ENCODE results near the gene TUBB2B.

TUBB2B gene

DNA sequence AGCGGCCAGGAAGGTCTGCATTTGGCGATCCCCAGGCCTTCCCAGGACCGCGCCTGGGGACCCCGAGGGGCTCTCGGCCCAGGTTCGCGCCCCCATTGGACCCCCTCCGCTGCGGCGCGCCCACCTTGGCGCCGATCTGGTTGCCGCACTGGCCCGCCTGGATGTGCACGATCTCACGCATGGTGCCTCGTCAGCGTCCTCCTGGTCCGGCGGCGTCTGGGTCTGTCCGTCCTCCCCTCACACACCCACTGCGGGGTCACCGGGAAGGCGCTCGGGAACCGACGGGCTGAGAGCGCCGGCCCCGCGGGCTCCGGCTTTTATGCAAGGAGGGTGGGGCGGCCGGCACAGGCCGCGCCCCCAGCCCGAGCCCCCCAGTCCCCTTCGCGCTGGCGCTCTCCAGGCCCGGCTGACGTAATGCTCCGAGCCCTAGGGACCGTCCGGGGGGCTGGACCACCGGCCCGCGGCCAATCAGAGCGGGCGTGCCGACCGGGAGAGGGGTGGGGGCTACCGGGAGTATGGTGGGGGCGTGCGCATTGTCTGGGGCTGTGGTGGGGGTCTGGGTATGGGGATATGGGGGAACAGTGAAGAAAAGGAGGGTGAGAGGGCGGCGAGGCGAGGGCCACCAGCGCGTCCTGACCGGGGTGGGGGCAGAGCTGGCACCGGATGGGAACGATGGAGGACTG lies at the start of gene TUBB2B:
Gene TUBB2B (minus strand): TSS at position 291 of the 683 bp plus-strand sequence. CDS start 110 bp downstream, at position 181.
- Histone ChIP-seq H3K4me3 (ENCODE audit: low read length) (peak within 1 kb of the TSS; percentile 72), H3K9me3 (ENCODE audit: control insufficient read depth, low read length) (no peaks in the 10 kb centered on the region), H3K9ac (ENCODE audit: low read length) (no peak within 1 kb of the TSS), H3K27me3 (replicated peaks; ENCODE audit: control insufficient read depth, insufficient read depth, low read length) (peaks cover 67% of the 10 kb centered on the region), H3K36me3 (ENCODE audit: control insufficient read depth, insufficient read depth, low read length, severe bottlenecking) (no peaks in the 10 kb centered on the region), H3K4me1 (ENCODE audit: control insufficient read depth, insufficient read depth, low read length) (peaks cover 24% of the 10 kb centered on the region)
- peak; percentile 82 for DNase-seq (ENCODE audit: low read depth)

DNA sequence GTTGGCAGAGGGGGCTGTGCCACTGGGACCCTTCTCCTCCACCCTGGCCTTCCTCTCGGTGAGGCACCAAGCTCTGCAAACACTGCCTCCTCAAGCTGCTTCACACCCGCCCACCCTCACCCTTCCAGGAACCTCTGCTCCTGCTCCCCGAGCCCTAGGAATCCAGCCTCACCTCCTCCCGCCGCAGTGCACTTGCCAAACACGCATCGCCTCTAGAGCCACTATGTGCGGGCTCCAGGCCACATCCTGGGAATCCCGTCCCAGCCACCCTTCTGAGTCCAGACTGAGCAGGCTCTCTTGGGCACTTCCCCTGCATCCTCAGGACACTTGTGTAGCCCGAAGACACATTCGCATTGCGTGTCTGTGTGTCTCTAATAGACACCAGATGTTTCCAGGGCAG lies 49.8 kb upstream of the TUBB2B start:
- peaks cover 27% of the 10 kb centered on the region for H3K36me3 ChIP-seq (ENCODE audit: control insufficient read depth, insufficient read depth, low read length, severe bottlenecking)

DNA sequence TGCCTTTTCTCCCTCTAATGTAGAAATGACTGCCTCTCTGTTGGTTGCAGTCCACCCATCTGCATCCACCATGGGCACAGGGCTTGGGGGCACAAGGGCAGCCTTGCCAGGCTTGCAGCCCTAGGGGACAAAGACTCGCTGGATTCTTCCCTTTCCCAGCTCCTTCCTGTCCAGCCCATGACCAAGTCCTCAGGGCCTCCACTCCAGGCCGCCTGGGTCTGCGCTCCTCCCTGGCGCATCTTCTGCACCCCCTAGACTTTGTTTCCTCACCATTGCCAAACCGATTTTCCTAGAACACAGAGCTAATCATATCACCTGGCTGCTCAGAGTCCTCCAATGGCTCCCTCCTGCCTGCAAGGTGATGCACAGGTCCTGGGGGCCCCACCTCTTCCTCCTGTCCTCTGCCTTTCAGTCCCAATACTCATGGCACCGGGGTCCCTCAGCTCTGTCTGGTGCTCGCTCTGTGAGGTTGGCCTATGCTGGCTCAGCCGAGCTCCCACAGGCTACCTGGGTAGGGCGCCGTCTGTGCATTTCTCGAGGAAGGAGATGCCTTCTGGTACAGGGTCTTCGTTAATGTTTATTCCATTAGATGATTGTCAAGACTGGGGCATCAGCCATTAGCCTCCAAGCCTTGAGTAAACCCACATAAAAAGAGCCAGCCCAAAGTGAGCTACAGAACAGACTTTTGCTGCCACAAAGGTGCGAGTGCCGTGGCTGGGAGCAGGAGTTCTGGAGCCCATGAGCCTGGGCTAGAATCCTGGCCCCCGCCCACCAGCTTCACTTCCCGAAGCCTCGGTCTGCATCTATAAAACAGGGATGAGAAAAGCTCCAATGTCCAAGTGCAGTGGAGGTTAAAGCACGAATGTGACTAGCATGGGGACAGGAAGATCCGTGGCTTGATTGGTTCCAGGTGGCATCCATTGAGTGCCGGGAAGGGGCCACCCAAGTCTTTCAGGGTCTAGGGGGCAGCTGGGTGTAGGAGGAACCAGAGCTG lies 49.0 kb upstream of the TUBB2B start:
- no peak for DNase-seq (ENCODE audit: low read depth)
- Histone ChIP-seq H3K4me3 (ENCODE audit: low read length) (no peak overlapping the region), H3K36me3 (ENCODE audit: control insufficient read depth, insufficient read depth, low read length, severe bottlenecking) (peaks cover 35% of the 10 kb centered on the region), H3K27me3 (replicated peaks; ENCODE audit: control insufficient read depth, insufficient read depth, low read length) (no peaks in the 10 kb centered on the region), H3K9ac (ENCODE audit: low read length) (no peak overlapping the region), H3K4me1 (ENCODE audit: control insufficient read depth, insufficient read depth, low read length) (peaks cover 13% of the 10 kb centered on the region), H3K9me3 (ENCODE audit: control insufficient read depth, low read length) (no peaks in the 10 kb centered on the region)

More for the DNA sequence above, 49.8 kb upstream of the TUBB2B start:
- no peak for DNase-seq (ENCODE audit: low read depth)
- Histone ChIP-seq H3K4me3 (ENCODE audit: low read length) (no peak overlapping the region), H3K4me1 (ENCODE audit: control insufficient read depth, insufficient read depth, low read length) (peaks cover 21% of the 10 kb centered on the region), H3K9ac (ENCODE audit: low read length) (no peak overlapping the region), H3K27me3 (replicated peaks; ENCODE audit: control insufficient read depth, insufficient read depth, low read length) (no peaks in the 10 kb centered on the region), H3K9me3 (ENCODE audit: control insufficient read depth, low read length) (no peaks in the 10 kb centered on the region)

DNA sequence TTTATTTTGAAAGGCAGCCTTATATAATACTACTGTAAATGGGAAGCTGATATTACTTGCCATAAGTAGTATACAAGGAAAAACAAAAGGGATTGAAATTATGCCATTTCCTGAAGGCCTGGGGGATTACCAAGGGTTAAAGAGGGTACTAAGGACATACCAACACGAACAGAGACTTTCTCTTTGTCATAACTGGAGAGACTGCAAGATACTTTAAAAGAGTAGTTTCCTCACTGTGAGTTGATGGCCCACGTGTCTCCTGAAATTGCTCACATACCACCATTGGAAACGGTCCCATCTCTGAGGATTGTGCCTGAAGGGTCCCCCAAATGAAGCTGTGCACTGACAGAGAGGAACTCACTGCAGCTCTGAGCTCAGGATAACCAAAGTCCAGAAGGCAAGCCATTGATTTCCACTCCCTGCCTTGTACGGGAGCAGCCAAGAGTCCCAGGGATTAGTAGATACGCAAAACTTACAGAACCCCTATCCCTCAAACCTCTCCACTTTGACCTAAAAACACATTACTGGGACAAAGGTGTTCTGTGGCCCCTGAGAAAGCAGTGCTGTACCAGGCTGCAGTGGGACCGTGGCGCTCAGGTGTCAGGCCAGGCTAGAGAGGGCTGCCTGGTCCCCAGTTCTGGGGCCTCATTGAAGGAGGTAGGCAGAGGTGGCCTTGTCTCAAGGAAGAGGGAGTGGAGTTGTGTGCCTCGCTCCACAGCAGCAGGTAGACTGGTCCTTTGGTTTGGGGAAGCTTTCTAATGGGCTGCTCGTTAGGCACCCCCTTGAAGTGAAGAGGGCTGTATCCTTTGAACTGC lies 46.5 kb upstream of the TUBB2B start:
- peaks cover 58% of the 10 kb centered on the region for H3K36me3 ChIP-seq (ENCODE audit: control insufficient read depth, insufficient read depth, low read length, severe bottlenecking)

DNA sequence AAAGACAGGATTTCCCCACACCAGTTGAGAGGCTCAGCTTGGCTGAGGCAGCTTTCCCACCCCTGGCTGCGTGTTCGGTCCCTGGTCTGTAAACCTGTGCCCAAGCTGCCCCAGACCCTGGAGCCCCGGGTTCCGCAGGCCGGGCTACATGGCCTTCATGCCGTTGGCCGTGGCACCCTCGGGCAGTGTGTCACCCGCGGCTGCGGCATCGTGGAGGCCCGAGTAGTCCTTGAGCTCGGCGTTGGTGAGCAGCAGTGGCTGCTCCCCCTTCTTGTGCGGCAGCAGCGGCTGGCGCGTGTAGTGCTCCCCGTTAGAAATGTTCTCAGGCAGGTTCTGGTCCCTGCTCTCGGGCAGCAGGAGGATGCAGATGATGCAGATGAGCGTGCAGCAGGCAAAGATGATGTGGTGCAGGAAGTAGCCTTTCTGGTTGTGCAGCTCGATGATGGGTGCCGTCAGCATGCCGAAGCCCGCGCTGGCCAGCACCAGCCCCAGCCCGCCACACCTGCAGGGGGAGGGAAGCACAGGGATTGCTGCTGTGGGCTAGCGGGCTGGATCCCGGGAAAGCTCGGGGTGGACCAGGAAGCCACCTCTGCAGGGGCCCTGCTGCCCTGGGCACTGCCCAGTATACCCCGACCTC lies 45.6 kb upstream of the TUBB2B start:
- H3K4me1 ChIP-seq (ENCODE audit: control insufficient read depth, insufficient read depth, low read length): peaks cover 4% of the 10 kb centered on the region
- DNase-seq (ENCODE audit: low read depth): no peak
- no peaks in the 10 kb centered on the region for H3K27me3 ChIP-seq (replicated peaks; ENCODE audit: control insufficient read depth, insufficient read depth, low read length)
- no peak overlapping the region for H3K4me3 ChIP-seq (ENCODE audit: low read length)
- no peak overlapping the region for H3K9ac ChIP-seq (ENCODE audit: low read length)
- H3K9me3 ChIP-seq (ENCODE audit: control insufficient read depth, low read length): no peaks in the 10 kb centered on the region
- H3K36me3 ChIP-seq (ENCODE audit: control insufficient read depth, insufficient read depth, low read length, severe bottlenecking): peaks cover 64% of the 10 kb centered on the region

More for the DNA sequence above, 46.5 kb upstream of the TUBB2B start:
- DNase-seq (ENCODE audit: low read depth): no peak
- Histone ChIP-seq H3K9me3 (ENCODE audit: control insufficient read depth, low read length) (no peaks in the 10 kb centered on the region), H3K4me3 (ENCODE audit: low read length) (no peak overlapping the region), H3K9ac (ENCODE audit: low read length) (no peak overlapping the region), H3K4me1 (ENCODE audit: control insufficient read depth, insufficient read depth, low read length) (peaks cover 4% of the 10 kb centered on the region), H3K27me3 (replicated peaks; ENCODE audit: control insufficient read depth, insufficient read depth, low read length) (no peaks in the 10 kb centered on the region)

DNA sequence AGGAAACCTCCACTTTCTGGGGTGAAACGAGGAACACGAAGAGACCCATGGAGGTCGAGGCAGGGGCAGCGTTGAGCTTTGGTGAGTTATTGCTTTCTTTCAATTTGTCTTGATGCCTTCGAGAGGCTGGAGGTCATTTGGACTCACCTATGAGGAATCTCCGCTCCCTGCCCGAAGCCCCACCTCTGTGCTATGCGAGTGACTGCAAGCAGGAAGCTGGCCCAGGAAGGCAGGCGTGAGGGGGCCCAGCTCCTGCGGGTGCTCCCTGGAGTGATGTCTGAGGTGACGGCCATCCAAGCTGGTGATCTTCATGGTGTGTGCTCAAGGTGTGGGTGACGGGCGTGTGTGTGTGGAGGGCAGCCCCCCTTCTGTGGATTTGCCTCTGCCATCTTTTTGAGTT lies 44.3 kb upstream of the TUBB2B start:
- Histone ChIP-seq H3K27me3 (replicated peaks; ENCODE audit: control insufficient read depth, insufficient read depth, low read length) (no peaks in the 10 kb centered on the region), H3K4me3 (ENCODE audit: low read length) (no peak overlapping the region), H3K4me1 (ENCODE audit: control insufficient read depth, insufficient read depth, low read length) (peaks cover 4% of the 10 kb centered on the region), H3K9me3 (ENCODE audit: control insufficient read depth, low read length) (no peaks in the 10 kb centered on the region), H3K36me3 (ENCODE audit: control insufficient read depth, insufficient read depth, low read length, severe bottlenecking) (peaks cover 68% of the 10 kb centered on the region), H3K9ac (ENCODE audit: low read length) (no peak overlapping the region)
- DNase-seq (ENCODE audit: low read depth): no peak

DNA sequence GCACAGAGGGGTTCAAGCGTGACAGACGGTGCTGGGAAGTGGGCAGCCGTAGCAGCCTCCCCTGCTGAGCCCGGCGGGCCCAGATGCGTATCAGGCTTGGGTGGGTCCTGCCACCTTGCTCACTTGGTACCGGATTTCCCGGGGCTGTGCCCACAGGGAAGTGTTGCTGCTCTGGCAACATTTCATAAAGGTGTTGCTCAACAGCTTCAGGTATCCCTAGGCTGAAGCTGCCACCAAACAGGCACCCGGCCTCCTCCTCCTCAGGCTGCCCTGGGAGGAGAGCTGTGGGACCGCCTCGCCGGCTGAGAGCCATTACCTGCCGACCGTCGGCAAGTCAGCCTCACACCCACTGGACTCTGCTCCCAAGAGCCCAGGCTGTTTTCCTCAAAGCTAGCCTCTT lies 42.8 kb upstream of the TUBB2B start:
- Histone ChIP-seq H3K4me1 (ENCODE audit: control insufficient read depth, insufficient read depth, low read length) (peaks cover 4% of the 10 kb centered on the region), H3K4me3 (ENCODE audit: low read length) (no peak overlapping the region), H3K27me3 (replicated peaks; ENCODE audit: control insufficient read depth, insufficient read depth, low read length) (no peaks in the 10 kb centered on the region), H3K9ac (ENCODE audit: low read length) (no peak overlapping the region), H3K36me3 (ENCODE audit: control insufficient read depth, insufficient read depth, low read length, severe bottlenecking) (peaks cover 65% of the 10 kb centered on the region), H3K9me3 (ENCODE audit: control insufficient read depth, low read length) (no peaks in the 10 kb centered on the region)
- no peak for DNase-seq (ENCODE audit: low read depth)

DNA sequence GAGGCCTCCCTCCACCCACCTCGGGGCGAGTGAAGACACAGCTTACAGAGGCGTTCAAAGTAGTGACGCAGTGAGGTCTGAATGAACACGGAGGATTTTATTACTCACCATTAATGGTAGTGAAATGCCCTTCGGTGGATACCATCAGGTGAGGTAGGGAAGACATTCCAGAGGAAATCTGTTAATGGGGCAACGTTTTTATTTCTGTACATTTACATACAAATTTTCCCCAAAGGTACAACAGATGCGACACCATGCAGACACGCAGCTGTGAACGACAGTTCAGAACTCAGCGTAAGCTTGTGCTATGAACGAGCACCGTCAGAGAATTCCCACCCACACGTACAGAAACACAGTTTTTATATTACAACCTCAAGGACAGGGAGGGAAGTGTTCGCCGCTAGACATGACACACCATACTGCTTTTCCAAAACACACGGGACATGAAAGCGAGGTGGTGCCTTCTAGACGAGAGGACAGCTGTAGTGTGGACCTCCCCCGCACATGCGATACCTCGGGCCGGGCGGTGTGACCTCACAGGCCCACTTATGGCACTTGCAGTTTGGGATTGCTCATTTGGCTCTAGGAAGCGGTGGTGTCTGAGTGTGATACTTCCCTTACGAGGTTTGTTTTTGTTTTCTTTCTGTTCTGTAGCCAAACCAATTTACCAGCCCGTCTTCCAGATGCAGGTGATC lies 42.0 kb upstream of the TUBB2B start:
- H3K4me1 ChIP-seq (ENCODE audit: control insufficient read depth, insufficient read depth, low read length): peaks cover 4% of the 10 kb centered on the region
- no peaks in the 10 kb centered on the region for H3K9me3 ChIP-seq (ENCODE audit: control insufficient read depth, low read length)
- peaks cover 71% of the 10 kb centered on the region for H3K36me3 ChIP-seq (ENCODE audit: control insufficient read depth, insufficient read depth, low read length, severe bottlenecking)
- no peaks in the 10 kb centered on the region for H3K27me3 ChIP-seq (replicated peaks; ENCODE audit: control insufficient read depth, insufficient read depth, low read length)
- no peak overlapping the region for H3K4me3 ChIP-seq (ENCODE audit: low read length)
- no peak for DNase-seq (ENCODE audit: low read depth)
- no peak overlapping the region for H3K9ac ChIP-seq (ENCODE audit: low read length)

DNA sequence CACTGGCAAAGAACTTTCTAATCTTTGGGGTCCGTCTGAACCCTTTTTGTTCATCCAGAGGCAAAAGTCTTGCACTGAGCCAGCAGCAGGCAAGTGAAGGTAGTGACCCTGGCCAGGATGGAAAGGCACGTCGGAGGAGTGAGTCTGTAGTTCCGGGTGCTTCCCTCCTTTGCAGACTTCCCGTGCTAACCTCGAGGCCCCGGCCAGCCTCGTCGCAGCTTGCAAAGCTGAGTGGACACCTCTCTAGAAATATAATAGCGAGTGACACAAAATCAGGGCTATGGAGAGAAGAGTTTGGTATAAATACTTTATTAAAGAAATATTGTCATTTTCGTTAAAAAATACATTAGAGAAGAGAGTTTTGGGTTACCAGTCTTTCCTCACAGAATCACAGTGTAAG lies 41.2 kb upstream of the TUBB2B start:
- Histone ChIP-seq H3K4me3 (ENCODE audit: low read length) (no peak overlapping the region), H3K9ac (ENCODE audit: low read length) (no peak overlapping the region), H3K36me3 (ENCODE audit: control insufficient read depth, insufficient read depth, low read length, severe bottlenecking) (peaks cover 72% of the 10 kb centered on the region), H3K27me3 (replicated peaks; ENCODE audit: control insufficient read depth, insufficient read depth, low read length) (no peaks in the 10 kb centered on the region), H3K4me1 (ENCODE audit: control insufficient read depth, insufficient read depth, low read length) (peaks cover 1% of the 10 kb centered on the region), H3K9me3 (ENCODE audit: control insufficient read depth, low read length) (no peaks in the 10 kb centered on the region)
- DNase-seq (ENCODE audit: low read depth): no peak

DNA sequence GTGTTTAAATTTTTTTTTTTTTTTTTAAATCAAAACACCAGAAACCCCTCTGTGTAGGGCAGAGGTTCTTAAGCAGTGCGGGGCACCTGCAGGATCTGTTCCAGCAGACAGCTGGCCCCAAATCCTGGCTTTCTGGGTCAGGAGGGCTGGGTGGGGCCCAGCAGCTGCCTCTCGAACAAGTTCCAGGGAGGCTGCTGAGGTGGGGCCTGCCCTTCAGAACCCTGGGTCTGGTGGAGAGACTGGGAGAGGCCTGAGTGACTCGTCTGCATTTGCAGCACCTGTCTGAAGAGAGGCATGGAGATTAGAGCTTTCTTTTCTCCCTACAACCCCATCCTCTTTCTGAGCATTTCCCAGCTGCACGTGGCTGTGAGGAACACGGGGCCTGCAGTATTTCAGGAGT lies 39.7 kb upstream of the TUBB2B start:
- Histone ChIP-seq H3K9me3 (ENCODE audit: control insufficient read depth, low read length) (no peaks in the 10 kb centered on the region), H3K36me3 (ENCODE audit: control insufficient read depth, insufficient read depth, low read length, severe bottlenecking) (peaks cover 63% of the 10 kb centered on the region), H3K9ac (ENCODE audit: low read length) (no peak overlapping the region), H3K4me1 (ENCODE audit: control insufficient read depth, insufficient read depth, low read length) (no peaks in the 10 kb centered on the region), H3K27me3 (replicated peaks; ENCODE audit: control insufficient read depth, insufficient read depth, low read length) (no peaks in the 10 kb centered on the region), H3K4me3 (ENCODE audit: low read length) (no peak overlapping the region)
- DNase-seq (ENCODE audit: low read depth): no peak

Measured in adipocyte (in vitro differentiated cells).